Heart left ventricle (tissue), 16 donors: Measurements from ENCODE around the gene JPT1. TPM values are rescaled to one million over a fixed set of nuclear protein-coding genes. Genes with fewer than 3 reads are reported as not detected.
A peak's percentile ranks its signal among the peaks of the same experiment; 100 is the strongest.
"Not testable (repeated sequence)": the region's sequence is repeated elsewhere in the genome, so short reads cannot be mapped to it uniquely, and the experiment has no call there.

ENCODE experiments used
- ATAC-seq, 4 donors: fragments of 200-7000 bp; cut with Tn5 transposase; one replicate each; pipeline ENCODE4 v1.9.1; 2020 to 2022; ENCODE audit warnings: moderate library complexity in 4 of 4, mild to moderate bottlenecking in 3 of 4, moderate number of reproducible peaks in 1 of 4
- DNase-seq, 5 donors: peaks; one replicate each; pipeline ENCODE4 v3.0.0-alpha.2; 2020
- H3K27ac ChIP-seq, 12 donors: fragments of 200-600 bp; sonication (generic) in 4 of 12; one replicate each; pipeline versions ENCODE4 v1.5.0 to v1.8.0; 2016 to 2022; ENCODE audit warnings: mild to moderate bottlenecking in 2 of 12
- H3K27me3 ChIP-seq, 9 donors: fragments of 200-600 bp; sonication (generic) in 2 of 9; one replicate each; pipeline versions ENCODE4 v1.5.1 to v1.8.0; 2016 to 2022; ENCODE audit warnings: mild to moderate bottlenecking in 3 of 9
- H3K36me3 ChIP-seq, 9 donors: fragments of 200-600 bp; sonication (generic) in 2 of 9; one replicate each; pipeline versions ENCODE4 v1.5.0 to v1.8.0; 2018 to 2022; ENCODE audit warnings: mild to moderate bottlenecking in 2 of 9
- H3K4me1 ChIP-seq, 12 donors: fragments of 200-600 bp; sonication (generic) in 4 of 12; one replicate each; pipeline versions ENCODE4 v1.5.0 to v1.8.0; 2016 to 2022; ENCODE audit warnings: mild to moderate bottlenecking in 3 of 12
- H3K4me3 ChIP-seq, 12 donors: fragments of 200-600 bp; sonication (generic) in 4 of 12; one replicate each; pipeline versions ENCODE4 v1.5.0 to v1.8.0; 2017 to 2022; ENCODE audit warnings: mild to moderate bottlenecking in 9 of 12, moderate library complexity in 4 of 12
- H3K9me3 ChIP-seq, 12 donors: fragments of 200-600 bp; sonication (generic) in 4 of 12; one replicate each; pipeline versions ENCODE4 v1.5.0 to v1.8.0; 2016 to 2022; ENCODE audit warnings: mild to moderate bottlenecking in 1 of 12
- CTCF ChIP-seq, 12 donors: fragments of 200-600 bp; sonication (generic) in 4 of 12; IDR thresholded peaks; one replicate each; pipeline versions ENCODE4 v1.5.0 to v1.8.0; 2018 to 2022; ENCODE audit warnings: antibody characterized with exemption in 12 of 12, mild to moderate bottlenecking in 5 of 12
- POLR2A ChIP-seq, 2 donors: fragments of 450-650 bp; IDR thresholded peaks; one replicate each; pipeline ENCODE4 v1.6.1; 2017; ENCODE audit warnings: antibody characterized with exemption in 2 of 2, mild to moderate bottlenecking in 2 of 2, moderate library complexity in 2 of 2
- WGBS, 4 donors: extraction: QIAGEN DNeasy Blood & Tissue Kit in 2 of 4; methylation state at CpG; one replicate each; pipeline versions ENCODE4 v1.1.5 to v1.1.7; 2013 to 2018; 5-methylcytosine and 5-hydroxymethylcytosine counted together
- intact Hi-C, 10 donors: fragments of 100-400 bp; cut with DNase I; formaldehyde crosslinking; loops; one replicate each; pipeline versions ENCODE4 v1.11.1 to v1.14.2; 2022
- polyA plus RNA-seq, 2 donors: library from polyadenylated mRNA; stranded (reverse); fragments of 200-250 nt; gene quantifications; one replicate each; pipeline ENCODE4 v1.2.3, GENCODE V29; 2013
- total RNA-seq, 9 donors: library from RNA; depleted of rRNA in 2 of 9; stranded (reverse); fragments of >200 nt in 2 of 9; fragmentation: NEBNext Ultra II Directional in 3 of 9; extraction: Animal tissue kit (Norgen Biotek cat#: 25700) in 3 of 9; gene quantifications; one replicate each; pipeline versions ENCODE4 v1.1.0 to v1.2.4, GENCODE V29; 2016 to 2023
- donor health status: ischemic (EF 13 %, LVEDD 7.1; RV severe dilation, severe dysfunction).
- donor health status: healthy with polysubstance abuse.
- donor health status: DM: no; HTN: yes; CAD: no.
- donor health status: DM: no; HTN: no; CAD: no.
- donor health status: ischemic (EF 25% LVEDD 6.9; RV normal size, moderate dysfunction).
- donor health status: ischemic (EF 25% LVEDD 5.7; RV mildly dilated, moderate dysfunction).
- donor health status: healthy.
- donor health status: DM: yes; HTN: yes; CAD: no.
- donor health status: ischemic (EF 35%, LVEDD 5.7; RV mildly dilated, moderate dysfunction).
- donor health status: nonischemic (EF 11% LVEDD 7.7; RV severe dilation, severe dysfunction).
- donor health status: DM: yes; HTN: yes; CAD: no.
- donor health status: PGD.
- donor health status: ischemic (EF 29% LVEDD 5.4; RV normal size, mild dysfunction).
- donor health status: nonischemic (EF 23%, LVEDD 6.1; RV moderate dilation, normal function).

JPT1 gene
- total and polyA plus RNA-seq, 11 donors, result 10.4 to 68.0 (median 17.6) TPM

DNA sequence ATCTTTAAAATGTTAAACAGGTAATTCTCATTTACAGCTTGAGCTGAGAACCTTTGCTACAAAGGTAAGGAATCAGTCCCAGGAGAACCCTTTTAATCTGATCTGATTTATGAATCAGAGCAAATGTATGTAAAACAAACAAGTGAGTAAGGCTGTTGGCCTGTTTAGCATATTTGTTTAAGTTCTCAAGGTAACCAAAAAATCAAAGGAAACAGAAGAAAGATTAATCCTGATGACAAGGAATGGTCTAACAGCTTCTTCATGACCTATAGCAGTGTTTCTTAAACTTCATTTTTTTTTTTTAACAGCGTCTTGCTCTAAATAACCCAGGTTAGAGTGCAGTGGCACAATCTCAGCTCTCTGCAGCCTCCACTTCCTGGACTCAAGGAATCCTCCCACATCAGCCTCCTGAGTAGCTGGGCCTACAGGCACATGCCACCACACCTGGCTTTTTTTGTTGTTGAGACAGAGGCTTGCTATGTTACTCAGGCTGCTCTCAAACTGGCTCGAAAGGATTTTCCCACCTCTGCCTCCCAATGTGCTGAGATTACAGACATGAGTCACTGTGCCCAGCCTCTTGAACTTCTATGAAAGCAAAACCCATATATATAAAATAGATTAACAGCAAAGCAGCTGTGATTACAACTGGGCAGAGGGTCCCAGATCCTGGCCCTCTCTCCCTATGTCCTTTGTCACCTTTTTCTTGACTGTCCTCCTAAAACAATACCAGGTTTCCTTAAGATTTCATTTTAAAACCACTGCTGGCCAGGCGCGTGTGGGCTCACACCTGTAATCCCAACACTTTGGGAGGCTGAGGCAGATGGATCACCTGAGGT, 5.1 kb upstream of the JPT1 start:
- Histone ChIP-seq H3K9me3 (no peaks in the 10 kb centered on the region), H3K27me3 (no peaks in the 10 kb centered on the region), H3K4me3 (no peak overlapping the region), H3K4me1 (peaks cover 0 to 6% (median 0%) of the 10 kb centered on the region in 12 donors), H3K36me3 (peaks cover 0 to 25% (median 9%) of the 10 kb centered on the region in 9 donors), H3K27ac (no peak overlapping the region)
- no peak for ATAC-seq
- DNase-seq, result no peak
- WGBS, 4 donors, result 92 to 96% (median 95%) methylated on average over 4 of the region's 4 CpGs
- intact Hi-C loops, result no loop called here
- TF ChIP-seq CTCF (IDR thresholded peaks at IDR 0.05), result no peak
- no peak for TF ChIP-seq POLR2A (IDR thresholded peaks at IDR 0.05)

DNA sequence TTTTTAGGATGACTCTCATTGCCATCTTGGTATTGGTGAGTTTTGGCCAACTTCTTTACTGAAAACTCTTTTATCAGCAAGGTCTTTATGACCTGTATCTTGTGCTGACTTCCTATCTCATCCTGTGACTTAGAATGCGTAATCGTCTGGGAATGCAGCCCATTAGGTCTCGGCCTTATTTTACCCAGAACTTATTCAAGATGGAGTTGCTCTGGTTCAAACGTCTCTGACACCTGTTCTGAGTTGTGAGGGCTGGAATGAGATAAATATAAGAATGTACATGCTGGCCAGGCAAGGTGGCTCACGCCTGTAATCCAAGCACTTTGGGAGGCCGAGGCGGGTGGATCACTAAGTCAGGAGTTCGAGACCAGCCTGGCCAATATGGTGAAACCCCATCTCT, 4.2 kb upstream of the JPT1 start:
- Histone ChIP-seq H3K4me1 (peaks cover 0 to 11% (median 2%) of the 10 kb centered on the region in 12 donors), H3K36me3 (peaks cover 0 to 16% (median 0%) of the 10 kb centered on the region in 9 donors)
- DNase-seq, H3K9me3 ChIP-seq, H3K27me3 ChIP-seq, intact Hi-C loops, H3K4me3 ChIP-seq, H3K27ac ChIP-seq, ATAC-seq: not testable (repeated sequence)
- 89 to 94% (median 93%) methylated on average over 8 of the region's 8 CpGs for WGBS, 4 donors

- Histone ChIP-seq H3K27ac (peak overlapping the region in 1 of 12 donors; percentile 82), H3K36me3 (peaks cover 0 to 11% (median 0%) of the 10 kb centered on the region in 9 donors), H3K27me3 (no peaks in the 10 kb centered on the region), H3K9me3 (no peaks in the 10 kb centered on the region), H3K4me3 (no peak overlapping the region), H3K4me1 (peaks cover 0 to 21% (median 8%) of the 10 kb centered on the region in 12 donors)
- DNase-seq (no peak), ATAC-seq (no peak)
- WGBS, 4 donors, result 93 to 95% (median 94%) methylated on average over 3 of the region's 3 CpGs
- intact Hi-C loops, result loop anchor here in 1 of 10 donors (2.0 kb wide), 1 partner anchor 28 kb away; the partner anchor contains the start of gene SUMO2
- TF ChIP-seq POLR2A (IDR thresholded peaks at IDR 0.05) (no peak), CTCF (IDR thresholded peaks at IDR 0.05) (no peak)
Measured at GRCh38 chr17:75155191-75155601, 884 bp upstream of the JPT1 start.

- Histone ChIP-seq H3K27ac (peak overlapping the region in 9 of 12 donors; percentile 53 to 87 (median 75)), H3K4me1 (peaks cover 0 to 24% (median 8%) of the 10 kb centered on the region in 12 donors), H3K27me3 (no peaks in the 10 kb centered on the region), H3K9me3 (no peaks in the 10 kb centered on the region), H3K4me3 (peak overlapping the region; percentile 58 to 96 (median 82)), H3K36me3 (peaks cover 0 to under 1% (median 0%) of the 10 kb centered on the region in 9 donors)
- ATAC-seq, result peak in 2 of 4 donors; percentile 3 to 7
- intact Hi-C loops, result loop anchor here in 1 of 10 donors (2.0 kb wide), 1 partner anchor 29 kb away; the partner anchor contains the start of gene SUMO2
- TF ChIP-seq POLR2A (IDR thresholded peaks at IDR 0.05) (no peak), CTCF (IDR thresholded peaks at IDR 0.05) (no peak)
- WGBS, 4 donors, result 0 to 1% (median 1%) methylated on average over 18 to 35 of the region's 35 CpGs
- peak in 2 of 5 donors; percentile 22 to 30 for DNase-seq
Measured at GRCh38 chr17:75153780-75154194, 525 bp downstream of the JPT1 start.
